ACHN (cell line): ENCODE measurements around the gene MPPED2.

Experiments
- DNase-seq: peaks from one replicate; pipeline ENCODE4 v3.0.0-alpha.2; 2015
- in situ Hi-C: cut with HindIII; loops from 2 replicates; pipeline ENCODE4 v1.10.0; 2017; ENCODE audit warnings: low sequenced_read_pairs, low pct_ligation_motif_present, low pct_unique_long_range_greater_than_20kb

Gene MPPED2

GRCh38 chr11:30586251-30587144 lies at the start of gene MPPED2:
Gene MPPED2 (minus strand): TSS chr11:30586353. CDS start chr11:30580373, 5,980 bp downstream.
- no peak for DNase-seq
- in situ Hi-C loops = no loop called here

- DNase-seq = no peak
These were observed 49.3 kb upstream of the MPPED2 start for GRCh38 chr11:30635401-30635989.

GRCh38 chr11:30631148-30631547 lies 45.0 kb upstream of the MPPED2 start:
- in situ Hi-C loops = no loop called here
- no peak for DNase-seq

More at GRCh38 chr11:30635401-30635989, 49.3 kb upstream of the MPPED2 start:
- in situ Hi-C loops = no loop called here

- in situ Hi-C loops = no loop called here
- no peak for DNase-seq
These were observed 33.6 kb upstream of the MPPED2 start for GRCh38 chr11:30619767-30620166.

- in situ Hi-C loops = no loop called here
- DNase-seq = no peak
These were observed 31.6 kb upstream of the MPPED2 start for GRCh38 chr11:30617762-30618161.

- no peak for DNase-seq
- in situ Hi-C loops = no loop called here
These were observed 24.5 kb upstream of the MPPED2 start for GRCh38 chr11:30610628-30611027.

GRCh38 chr11:30608534-30608933 lies 22.4 kb upstream of the MPPED2 start:
- in situ Hi-C loops = no loop called here
- no peak for DNase-seq

GRCh38 chr11:30605036-30605605 lies 19.0 kb upstream of the MPPED2 start:
- DNase-seq = no peak
- in situ Hi-C loops = no loop called here

GRCh38 chr11:30603357-30603756 lies 17.2 kb upstream of the MPPED2 start:
- in situ Hi-C loops = no loop called here
- DNase-seq = no peak

- in situ Hi-C loops = no loop called here
- DNase-seq = no peak
These were observed 10.7 kb upstream of the MPPED2 start for GRCh38 chr11:30596832-30597231.

- no peak for DNase-seq
- in situ Hi-C loops = no loop called here
These were observed 9.8 kb upstream of the MPPED2 start for GRCh38 chr11:30595934-30596333.

GRCh38 chr11:30594646-30595411 lies 8.7 kb upstream of the MPPED2 start:
- DNase-seq = no peak
- in situ Hi-C loops = no loop called here

GRCh38 chr11:30587269-30587812 lies 1.2 kb upstream of the MPPED2 start:
- no peak for DNase-seq
- in situ Hi-C loops = no loop called here

GRCh38 chr11:30585892-30586250 lies 282 bp downstream of the MPPED2 start:
- in situ Hi-C loops = no loop called here

GRCh38 chr11:30585125-30585891 lies 845 bp downstream of the MPPED2 start:
- in situ Hi-C loops = no loop called here

More at GRCh38 chr11:30585892-30586250, 282 bp downstream of the MPPED2 start:
- no peak for DNase-seq

GRCh38 chr11:30583476-30584280 lies 2.5 kb downstream of the MPPED2 start:
- in situ Hi-C loops = no loop called here
- no peak for DNase-seq

More at GRCh38 chr11:30585125-30585891, 845 bp downstream of the MPPED2 start:
- DNase-seq = no peak

- in situ Hi-C loops = no loop called here
- DNase-seq = no peak
These were observed 3.4 kb downstream of the MPPED2 start for GRCh38 chr11:30582726-30583125.
